Measurements from ENCODE around the gene CEP43.

The CEP43 gene, protein sequence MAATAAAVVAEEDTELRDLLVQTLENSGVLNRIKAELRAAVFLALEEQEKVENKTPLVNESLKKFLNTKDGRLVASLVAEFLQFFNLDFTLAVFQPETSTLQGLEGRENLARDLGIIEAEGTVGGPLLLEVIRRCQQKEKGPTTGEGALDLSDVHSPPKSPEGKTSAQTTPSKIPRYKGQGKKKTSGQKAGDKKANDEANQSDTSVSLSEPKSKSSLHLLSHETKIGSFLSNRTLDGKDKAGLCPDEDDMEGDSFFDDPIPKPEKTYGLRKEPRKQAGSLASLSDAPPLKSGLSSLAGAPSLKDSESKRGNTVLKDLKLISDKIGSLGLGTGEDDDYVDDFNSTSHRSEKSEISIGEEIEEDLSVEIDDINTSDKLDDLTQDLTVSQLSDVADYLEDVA

DNA sequence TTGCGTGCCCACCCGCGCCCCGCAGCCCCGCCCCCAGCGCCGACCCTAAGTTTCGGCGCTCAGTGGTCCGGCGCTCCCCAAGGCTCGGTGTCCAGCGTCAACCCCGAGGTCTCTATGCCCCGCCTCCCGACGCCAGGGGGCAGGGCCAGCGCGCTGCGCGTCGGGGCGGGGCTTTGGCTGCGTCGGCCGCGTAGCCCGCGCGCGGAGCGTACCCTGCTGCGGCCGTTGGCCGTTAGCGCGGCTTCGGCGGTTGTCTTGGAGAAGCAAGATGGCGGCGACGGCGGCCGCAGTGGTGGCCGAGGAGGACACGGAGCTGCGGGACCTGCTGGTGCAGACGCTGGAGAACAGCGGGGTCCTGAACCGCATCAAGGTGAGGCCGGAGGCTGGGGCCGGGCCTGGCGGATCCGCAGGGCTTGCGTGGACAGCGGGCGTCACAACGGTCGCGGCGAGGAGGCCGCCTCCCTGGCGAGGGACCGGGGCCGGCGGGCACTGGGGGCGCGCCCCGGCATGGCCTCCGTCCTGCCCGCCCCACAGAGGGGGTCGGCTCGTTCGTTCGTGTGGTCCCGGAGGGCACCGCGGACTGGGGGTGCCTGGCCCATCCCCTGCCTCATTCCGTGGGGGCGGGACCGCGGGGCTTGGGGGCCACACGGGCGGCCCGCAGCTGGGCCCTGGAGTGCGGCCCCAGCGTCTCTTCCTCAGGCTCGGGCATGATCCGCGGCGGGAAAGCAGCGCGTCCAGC, at the start of gene CEP43:
CEP43 (plus strand) TSS at position 253 of the 739 bp plus-strand sequence; CDS start at position 269, 16 bp downstream.
- peak; percentile 78 for DNase-seq

DNA sequence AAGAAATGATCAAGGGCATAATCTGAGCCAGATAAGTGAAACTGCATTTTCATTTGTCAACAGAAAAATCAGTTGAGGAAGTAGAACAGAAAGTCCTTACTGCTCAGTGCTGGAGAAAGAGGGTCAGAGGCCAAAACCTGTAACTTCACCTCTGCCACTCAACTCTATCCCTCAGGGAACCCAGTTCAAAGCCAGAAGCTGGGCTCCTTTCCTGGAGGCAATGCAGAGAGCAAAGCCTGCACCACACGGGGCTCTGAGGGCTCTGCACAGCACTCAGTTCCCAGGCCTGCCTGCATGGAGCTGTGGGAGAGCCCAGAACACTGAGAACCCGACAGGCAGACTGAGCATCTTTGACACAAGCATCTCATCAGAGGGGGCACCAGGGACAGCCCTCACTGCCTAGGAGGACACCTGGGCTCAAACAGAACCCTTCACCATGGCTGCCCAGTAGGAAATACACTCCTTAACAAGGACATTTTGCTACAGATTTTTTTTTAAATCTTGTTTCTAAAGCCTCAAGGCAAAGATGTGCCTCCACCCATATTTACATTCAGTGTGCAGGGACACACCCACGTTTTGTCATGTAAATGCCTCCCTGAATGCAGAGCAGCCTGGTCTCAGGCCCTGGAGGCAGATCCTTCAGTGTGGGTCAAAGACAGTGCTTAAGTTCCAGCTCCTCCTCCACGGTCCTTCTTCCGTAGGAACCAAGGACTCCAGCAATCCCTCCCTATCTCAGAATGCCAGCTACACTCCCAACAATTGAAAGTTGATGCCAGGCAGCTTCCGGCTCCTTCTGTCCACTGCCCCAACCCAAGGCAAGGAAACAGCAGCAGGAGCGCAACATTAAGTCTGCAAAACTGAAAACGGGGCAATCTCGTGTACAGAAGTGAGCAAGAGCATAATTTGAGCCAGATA, 49.4 kb upstream of the CEP43 start:
- DNase-seq = no peak

DNA sequence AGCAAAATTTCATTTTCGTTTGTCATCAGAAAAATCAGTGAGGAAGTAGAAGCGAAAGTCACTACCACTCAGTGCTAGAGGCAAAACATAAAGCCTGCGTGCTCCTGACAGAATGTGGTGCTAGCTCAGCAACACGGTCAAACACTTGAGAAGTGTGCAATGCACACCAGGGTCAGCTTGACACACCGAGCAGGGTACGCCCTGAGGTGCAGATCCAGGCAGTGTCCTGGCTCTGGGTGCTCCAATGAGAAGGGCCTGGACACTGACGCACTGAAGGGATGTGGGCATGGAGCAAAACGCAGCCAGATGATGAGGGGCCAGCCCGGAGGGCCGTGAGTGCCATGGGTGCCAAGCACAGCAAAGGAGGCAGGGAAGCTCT, 48.8 kb upstream of the CEP43 start:
- DNase-seq = no peak

DNA sequence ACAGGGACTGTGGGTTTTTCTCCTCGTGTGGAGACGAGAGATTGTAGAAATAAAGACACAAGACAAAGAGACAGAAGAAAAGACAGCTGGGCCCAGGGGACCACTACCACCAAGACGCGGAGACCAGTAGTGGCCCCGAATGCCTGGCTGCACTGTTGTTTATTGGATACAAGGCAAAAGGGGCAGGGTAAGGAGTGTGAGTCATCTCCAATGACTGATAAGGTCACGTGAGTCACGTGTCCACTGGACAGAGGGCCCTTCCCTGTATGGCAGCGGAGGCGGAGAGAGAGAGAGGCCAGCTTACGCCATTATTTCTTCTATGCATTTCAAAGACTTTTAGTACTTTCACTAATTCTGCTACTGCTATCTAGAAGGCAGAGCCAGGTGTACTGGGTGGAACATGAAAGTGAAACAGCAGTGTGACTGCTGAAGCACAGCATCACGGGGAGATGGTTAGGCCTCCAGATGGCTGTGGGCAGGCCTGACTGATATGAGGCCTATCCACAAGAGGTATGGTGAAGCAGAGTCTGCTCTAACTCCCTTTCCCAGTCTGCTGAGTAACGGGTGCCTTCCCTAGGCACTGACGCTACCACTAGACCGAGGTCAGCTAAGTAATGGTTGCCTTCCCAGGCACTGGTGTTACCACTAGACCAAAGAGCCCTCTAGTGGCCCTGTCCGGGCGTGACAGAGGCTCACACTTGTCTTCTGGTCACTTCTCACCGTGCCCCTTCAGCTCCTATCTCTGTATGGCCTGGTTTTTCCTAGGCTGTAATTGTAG, 48.1 kb upstream of the CEP43 start:
- peak; percentile 61 for DNase-seq

DNA sequence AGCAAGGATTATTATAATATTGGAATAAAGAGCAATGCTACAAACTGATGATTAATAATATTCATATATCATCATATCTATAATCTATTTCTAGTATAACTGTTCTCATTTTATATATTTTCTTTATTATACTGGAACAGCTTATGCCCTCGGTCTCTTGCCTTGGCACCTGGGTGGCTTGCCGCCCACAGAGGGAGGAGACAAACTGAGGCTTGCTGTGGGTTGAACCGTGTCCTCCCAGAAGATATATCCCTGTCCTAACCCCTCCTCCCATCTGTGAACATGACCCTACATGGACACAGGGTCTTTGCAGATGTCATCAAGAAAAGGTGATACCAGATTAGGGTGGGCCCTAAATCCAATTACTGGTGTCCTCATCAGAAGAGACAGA, 47.5 kb upstream of the CEP43 start:
- DNase-seq = no peak

DNA sequence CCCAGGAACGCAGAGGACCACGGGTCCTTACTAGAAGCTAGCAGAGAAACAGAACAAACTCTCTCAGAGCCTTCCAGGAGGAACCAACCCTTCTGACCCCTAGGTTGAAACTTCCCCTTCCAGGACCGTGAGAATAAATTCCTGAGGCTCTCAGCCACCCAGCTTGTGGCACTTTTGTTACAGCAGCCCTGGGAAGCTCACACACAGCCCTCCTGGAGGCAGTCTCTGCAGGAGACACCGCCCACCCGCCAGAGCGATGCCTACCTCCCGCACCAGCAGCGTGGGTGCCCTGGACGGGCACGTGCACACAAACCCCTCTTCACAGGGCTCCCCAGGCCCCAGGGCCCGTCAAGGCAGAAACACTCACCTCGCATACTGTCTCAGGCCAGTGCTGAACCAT, 47.1 kb upstream of the CEP43 start:
- DNase-seq = no peak

DNA sequence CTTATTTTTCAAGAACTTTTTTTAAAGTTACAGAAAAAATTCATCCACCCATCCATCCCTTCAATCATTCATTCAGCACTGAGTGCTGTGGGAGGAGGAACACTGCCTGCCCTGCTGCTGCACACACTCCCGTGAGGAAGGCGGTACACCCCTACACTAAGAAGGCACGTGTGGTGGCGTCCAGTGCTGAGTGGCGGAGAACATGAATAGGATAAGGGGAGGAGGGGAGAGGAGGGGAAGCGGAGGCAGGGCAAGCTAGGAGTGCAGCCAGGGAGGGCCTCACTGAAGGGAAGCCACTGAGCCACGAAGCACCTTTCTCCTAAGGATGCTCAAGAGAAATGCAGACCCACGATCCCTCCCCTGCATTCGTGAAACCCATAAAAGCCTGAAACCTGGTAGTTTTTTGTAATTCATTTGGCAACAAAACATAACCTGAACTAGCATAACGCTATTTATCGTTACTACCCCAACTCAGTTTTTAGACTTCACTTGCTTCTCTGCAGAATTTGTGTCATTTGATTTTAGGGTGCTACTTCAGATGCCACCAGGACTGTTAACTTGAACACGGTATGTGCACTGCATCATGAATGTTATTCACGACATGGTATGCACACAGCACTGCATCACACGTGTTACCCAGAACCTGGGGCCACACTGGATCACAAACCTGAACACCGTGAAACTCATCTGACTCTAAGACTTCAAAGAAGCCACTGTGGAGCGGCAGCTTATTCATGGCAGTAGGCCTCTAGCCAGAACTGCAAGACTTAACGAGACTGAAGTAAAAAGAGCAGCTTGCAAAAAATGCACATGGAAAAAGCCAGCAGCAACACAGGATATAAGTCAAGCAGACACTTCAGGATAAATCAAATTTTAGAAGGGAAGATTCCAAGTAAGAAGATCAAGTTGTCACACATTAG, 46.4 kb upstream of the CEP43 start:
- DNase-seq = peak; percentile 28

DNA sequence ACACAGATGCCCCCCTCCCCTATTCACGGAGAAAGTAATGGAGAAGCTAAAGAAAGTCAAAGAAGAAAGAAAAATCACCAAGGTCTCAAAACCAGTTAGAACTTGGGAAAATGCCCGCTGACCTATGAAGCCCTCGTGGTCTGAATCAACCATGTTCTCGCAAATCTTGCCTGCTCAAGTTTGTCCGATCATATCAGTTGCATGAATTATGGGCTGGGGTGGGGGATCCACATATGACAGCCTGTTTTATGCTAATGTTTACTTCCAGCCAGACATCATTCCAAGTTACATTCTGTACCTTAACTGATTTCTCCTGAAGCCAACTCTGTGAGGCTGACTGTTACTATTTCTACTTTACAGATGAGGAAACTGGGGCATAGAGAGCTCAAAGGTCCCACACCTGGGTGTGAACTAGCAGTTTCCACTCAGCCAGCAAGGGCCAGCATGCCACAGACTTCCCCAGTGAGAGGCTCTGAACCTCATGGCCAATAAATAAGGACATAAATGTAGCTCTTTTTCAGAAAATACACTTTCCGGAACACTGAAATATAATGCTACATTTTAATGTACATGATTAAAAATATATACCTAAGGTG, 45.0 kb upstream of the CEP43 start:
- DNase-seq = no peak

DNA sequence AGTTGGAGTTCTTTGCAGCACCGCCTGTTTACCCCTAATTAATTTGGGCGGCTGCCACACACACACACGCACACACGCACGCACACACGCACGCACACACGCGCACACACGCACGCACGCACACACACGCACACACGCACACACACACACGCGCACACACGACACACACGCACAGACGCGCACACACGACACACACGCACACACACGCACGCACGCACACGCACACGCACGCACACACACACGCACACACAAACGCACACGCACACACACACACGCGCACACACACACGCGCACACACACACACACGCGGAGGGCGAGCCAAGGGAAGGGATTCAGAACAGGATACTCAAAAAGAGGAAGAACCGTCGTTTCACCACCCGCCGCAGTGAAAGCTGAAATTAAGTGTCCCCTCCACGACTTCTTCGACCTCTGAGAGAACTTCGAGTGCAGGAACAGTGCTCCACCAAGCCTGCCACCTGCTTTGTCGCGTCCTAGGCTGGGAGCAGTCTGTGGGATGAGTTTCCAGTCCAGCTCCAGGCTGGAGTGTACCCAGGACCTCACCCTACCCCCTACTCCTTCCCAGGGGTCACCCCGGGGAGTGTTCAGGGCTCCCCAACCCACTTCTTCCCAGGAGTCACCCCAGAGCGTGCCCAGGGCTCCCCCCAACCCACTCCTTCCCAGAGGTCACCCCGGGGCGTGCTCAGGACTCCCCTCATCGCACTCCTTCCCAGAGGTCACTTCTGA, 43.9 kb upstream of the CEP43 start:
- DNase-seq = no peak

DNA sequence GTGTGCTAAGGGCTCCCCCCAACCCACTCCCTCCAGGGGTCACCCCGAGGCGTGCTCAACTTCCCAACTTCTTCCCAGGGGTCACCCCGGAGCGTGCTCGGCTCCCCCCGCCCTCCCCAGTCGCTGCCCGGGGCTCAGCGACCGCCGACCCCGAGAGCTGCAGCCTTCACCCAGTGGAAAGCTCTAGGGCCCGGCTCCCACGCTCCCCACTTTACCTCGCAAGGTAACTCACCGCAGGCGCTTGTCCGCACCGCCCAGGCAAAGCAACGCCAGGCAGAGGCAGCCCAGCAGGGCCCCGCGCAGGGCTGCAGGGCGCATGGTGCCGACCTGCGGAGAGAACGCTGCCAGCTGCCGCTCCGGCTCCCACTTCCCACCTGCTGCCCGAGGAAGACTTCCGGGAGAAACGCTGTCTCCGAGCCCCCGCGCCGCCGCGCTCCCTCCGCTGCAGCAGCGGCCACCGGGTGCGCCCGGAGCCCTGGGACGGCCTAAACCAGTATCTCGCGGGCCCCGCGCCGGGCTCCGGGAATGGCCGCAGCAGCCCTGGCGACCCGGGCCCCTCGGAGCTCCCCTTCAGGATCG, 43.2 kb upstream of the CEP43 start:
- no peak for DNase-seq

DNA sequence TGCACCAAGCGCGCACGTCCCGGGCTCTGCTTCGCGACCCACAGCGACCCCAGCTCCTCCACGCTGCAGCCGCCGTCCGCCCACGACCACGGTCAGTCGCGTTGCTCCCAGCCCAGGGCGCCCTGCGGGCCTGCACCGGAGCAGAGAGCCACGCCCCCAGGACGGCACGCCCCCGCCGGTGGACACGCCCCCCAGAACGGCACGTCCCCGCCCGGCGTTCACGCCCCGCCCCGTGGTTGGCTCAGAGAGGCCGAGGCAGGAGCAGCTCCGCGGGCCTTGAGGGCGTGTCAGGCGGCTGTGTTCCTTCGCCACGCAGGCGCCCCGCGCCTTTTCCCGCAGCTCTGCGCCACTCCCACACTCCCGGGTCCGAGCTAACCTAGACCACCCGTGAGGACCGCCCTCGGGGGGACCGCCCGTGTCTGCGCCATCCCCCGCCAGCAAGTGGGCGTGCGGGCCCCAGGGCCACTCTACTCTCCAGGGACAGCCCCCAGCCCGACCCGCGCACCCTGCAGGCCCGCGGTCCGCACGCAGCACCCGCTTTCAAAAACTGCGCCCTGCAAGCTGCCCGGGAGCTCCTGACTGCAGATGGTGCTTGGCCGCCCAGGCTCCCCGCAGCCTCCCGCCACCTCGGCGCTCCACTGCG, 42.6 kb upstream of the CEP43 start, which contains the start of gene RNASET2:
RNASET2 (minus strand) TSS at position 107 of the 643 bp plus-strand sequence. CDS start 368 bp downstream, outside the sequence.
- peak; percentile 98 for DNase-seq

DNA sequence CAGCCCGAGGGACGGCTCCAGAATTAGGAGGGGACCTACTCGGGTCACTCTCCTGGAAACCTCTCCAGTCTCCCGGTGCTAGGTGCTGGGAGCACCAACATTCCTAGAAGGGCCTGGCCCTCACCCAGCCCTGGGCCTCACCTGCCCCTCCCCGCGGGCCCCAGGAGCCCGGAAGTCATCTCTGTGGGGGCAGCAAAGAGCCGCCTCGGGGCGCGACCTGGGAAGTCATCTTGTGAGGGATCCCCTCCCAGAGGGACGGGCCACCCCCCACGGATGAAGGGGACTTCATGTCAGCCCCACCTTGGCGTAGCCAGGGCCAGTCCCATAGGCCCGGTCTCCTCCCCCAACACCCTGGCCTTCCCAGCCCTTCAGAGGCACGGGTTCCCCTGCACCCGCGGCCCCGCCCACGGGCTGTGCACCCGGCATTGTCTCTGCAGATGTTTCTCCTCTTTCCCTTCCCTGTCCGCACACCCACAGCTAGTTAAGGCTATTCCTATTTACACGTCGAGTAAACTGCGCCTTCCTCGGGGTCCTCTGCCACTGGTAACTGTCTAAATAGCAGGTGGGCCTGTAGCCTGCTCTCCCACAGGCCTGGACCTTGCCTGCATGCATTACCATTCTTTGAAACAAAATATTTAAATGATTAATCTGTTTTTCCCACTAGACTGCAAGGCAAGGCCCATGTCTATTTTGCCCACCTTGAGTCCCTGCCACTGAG, 42.0 kb upstream of the CEP43 start:
- DNase-seq = no peak

DNA sequence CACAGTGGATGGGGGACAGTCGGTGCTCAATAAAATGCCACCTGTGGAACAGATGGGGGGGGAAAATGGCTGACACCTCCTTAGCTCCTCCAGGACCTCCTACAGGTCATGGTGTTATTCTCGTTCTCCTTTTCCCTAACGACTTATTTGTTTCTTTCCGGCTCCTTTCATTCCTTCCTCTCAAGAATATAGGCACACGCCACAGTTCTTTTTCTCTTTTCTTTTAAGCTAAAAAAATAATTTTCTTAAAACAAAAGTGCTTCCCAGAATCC, 41.5 kb upstream of the CEP43 start:
- no peak for DNase-seq

DNA sequence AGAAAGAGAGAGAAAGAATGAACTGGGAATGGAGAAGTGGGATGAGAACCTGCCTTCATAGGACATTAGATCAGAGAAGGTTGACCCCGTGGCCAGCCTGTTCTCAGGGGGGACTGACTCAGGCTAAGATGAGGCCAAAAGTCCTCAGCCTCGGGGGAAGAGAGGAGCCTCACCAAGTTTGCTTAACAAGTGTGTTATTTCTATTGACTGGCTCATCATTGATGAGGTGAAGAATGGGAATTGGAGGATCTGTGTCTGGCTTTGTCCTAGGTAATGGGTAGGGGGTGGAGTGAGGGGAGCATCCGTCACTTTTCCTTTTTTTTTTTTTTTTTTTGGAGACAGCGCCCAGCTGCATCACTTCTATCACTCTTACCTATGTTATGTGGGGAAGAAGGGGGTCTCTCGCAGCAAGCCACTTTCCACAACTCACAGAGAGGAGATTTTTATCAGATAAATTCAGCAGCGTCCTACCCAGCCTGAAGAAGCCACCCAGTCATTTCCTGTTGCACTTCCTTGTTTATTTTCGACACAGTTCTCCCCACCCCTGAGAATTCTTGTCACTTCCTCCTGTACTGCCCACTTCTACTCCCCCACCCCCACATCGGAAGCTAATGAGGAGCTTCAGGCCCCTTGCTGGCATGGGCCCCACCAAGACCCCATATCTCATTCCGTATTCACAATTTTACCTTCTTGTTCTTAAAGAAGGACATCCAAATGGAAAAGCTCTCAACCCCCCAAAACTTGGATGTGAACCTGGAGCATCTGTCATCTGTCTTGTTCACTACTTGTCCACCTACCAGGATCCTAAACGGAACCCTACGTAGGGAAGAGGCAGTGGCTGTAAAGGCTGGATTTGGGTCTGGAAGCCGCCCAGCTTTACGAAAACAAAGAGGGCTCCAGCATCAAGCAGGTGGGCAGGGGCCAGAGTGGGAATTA, 40.0 kb upstream of the CEP43 start:
- DNase-seq = no peak

DNA sequence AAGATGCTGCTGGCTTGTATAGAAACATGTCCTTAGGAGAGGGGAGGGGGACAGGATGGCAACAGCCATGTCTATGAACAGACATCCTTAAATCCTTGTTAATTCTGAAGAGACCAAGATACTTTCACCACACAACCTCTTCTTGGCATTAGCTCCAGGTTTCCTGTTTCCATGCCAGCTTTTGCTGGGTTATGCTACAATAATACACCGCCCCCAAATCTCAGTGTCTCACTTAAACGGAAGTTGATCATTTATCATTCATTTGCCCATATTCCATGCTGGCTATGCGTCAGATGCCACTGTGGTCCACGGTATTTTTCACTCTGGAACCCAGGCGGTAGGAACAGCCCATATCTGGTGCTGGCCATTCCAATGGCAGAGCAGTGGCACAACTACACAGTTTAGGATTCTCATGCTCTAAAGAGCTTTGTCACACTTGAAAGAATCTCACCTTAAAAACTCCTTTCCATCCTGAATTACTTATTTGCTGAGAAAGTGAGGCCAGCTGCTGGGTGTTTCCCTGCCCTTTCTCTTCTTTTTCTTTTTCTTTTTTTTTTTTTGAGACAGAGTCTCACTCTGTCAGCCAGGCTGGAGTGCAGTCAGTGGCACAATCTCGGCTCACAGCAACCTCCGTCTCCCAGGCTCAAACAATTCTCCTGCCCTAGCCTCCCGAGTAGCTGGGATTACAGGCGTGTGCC, 39.1 kb upstream of the CEP43 start:
- DNase-seq = no peak

DNA sequence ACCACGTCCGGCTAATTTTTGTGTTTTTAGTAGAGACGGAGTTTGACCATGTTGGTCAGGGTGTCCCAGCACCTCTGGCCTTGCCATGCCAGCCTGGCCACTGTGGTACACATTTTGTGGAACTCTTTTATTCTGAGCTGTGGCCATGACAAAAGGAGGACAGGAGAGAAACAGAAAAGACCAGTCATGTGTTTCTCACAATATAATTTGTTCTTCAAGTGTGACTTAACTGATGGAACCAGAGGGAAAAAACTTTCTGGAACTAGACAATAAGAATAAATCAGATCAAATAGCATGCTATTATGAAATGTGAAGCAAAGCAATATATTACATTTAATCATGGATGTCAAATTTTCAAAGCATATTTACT, 38.6 kb upstream of the CEP43 start:
- no peak for DNase-seq

DNA sequence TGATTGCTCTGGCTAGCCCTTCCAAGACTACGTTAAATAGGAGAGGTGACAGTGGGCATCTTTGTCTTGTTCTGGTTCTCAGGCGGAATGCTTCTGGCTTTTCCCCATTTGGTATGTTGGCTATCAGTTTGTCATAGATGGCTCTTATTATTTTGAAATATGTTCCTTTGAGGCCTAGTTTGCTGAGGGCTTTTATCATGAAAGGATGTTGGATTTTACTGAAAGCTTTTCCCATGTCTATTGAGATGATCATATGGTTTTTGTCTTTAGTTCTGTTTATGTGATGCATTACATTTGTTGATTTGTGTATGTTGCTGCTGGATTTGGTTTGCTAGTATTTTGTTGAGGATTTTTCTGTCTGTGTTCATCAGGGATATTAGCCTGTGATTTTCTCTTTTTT, 32.9 kb upstream of the CEP43 start:
- no peak for DNase-seq
